HG03045 (cell line): ENCODE results near the gene MSLN.
A peak's percentile ranks its signal among the peaks of the same experiment; 100 is the strongest.

Experiments
- ATAC-seq: cut with Tn5 transposase; IDR thresholded peaks from one replicate; pipeline ENCODE4 v1.9.1; 2021; ENCODE audit warnings: mild to moderate bottlenecking, moderate library complexity; ENCODE audit not compliant: unreplicated experiment

MSLN gene

DNA sequence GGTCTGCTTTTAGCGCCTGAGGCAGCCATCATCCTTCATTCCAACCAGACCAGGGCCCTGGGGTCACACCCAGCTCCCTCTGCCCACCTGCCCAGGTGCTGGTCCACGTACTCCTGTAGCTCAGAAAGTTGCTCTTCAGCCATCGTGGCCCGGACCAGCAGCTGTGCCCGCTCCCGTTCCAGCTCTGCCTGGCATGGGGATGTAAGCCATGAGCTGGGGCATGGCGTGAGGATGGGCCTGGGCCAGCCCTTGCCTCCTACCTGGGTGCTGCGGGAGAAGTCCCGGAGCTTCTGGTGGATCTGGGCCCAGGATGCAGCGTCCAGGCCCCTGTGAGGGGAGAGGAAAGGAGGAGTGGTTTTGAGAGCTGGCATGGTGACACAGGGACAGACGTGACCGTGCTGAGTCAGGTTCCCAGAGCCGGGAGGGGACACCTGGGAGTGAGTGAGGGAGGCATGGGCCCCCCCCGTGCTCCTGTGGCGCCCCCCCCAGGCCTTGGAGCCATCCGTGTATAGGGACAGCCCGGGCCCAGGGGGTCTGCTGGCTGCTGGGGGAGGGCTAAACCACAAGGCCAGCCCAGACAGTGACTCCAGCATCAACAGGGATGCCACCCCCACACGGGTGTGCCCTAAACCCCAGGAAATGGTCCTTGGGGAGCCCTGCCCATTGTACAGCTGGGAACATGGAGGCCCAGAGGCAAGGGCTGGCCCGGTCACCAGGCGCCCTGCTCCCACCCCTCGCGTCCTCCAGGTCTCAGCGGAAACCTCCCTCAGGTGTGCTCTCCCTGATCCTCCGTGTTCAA lies 37.5 kb upstream of the MSLN start:
- no peak for ATAC-seq

GRCh38 chr16:723695-724094 lies 36.8 kb upstream of the MSLN start:
- ATAC-seq = no peak

- ATAC-seq = no peak
Measured at GRCh38 chr16:724188-725040, 36.1 kb upstream of the MSLN start.

- no peak for ATAC-seq
Measured at GRCh38 chr16:725041-725376, 35.5 kb upstream of the MSLN start.

DNA sequence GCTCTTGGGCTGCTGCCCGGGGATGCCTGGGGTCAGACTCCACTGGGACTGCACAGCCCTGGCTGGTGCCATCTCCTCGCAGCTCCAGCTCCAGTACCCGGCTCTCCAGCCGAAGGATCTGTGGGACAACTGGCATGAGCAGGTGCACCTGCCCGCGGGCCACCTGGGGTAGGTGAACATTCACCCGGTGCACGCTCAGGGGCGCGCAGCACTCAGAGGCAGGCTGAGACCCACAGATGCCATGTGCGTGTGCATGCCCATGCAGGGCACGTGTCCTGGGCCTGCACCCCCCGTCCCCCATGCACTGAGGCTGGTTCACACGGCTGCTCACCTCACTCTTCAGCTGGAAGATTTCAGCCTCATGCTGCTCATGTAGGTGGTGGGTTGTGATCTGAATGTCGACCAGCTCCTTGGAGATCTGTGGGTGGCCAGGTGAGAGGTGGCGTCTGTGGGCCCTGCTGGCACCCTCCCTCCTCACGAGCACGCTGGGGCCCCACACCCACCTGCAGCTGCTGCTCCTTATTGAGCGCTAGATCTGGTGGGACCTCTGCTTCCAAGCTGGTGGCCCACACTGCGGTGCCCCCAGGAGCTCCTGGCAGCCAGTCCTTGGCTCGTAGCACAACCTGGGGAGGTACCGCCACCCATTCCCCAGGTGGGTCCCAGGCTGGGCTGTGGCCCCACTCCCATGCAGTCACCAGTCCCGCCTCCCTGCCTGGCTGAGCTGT lies 34.9 kb upstream of the MSLN start:
- ATAC-seq = no peak

DNA sequence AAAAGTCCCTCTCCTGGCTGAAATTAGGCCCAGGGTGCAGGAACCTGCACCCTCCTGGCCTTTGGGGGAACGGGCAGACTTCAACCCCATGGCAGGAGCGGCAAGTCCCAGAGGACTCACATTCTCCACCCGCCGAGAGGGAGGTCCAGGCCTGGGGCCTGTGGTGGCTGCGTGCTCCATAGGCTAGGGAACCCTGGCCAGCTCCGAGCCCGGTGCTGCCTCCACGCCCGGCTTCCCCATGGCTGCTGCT lies 34.4 kb upstream of the MSLN start:
- ATAC-seq = no peak

- peak; percentile 29 for ATAC-seq
Measured at GRCh38 chr16:726438-727290, 33.9 kb upstream of the MSLN start, which contains the start of the genes CCDC78 and HAGHL. Gene CCDC78 (minus strand): TSS chr16:726443. CDS start chr16:726367, 76 bp downstream. Gene HAGHL (plus strand): TSS chr16:727106. CDS start chr16:727510, 404 bp downstream.

GRCh38 chr16:727291-727977 lies 33.1 kb upstream of the MSLN start:
- ATAC-seq = peak; percentile 4

DNA sequence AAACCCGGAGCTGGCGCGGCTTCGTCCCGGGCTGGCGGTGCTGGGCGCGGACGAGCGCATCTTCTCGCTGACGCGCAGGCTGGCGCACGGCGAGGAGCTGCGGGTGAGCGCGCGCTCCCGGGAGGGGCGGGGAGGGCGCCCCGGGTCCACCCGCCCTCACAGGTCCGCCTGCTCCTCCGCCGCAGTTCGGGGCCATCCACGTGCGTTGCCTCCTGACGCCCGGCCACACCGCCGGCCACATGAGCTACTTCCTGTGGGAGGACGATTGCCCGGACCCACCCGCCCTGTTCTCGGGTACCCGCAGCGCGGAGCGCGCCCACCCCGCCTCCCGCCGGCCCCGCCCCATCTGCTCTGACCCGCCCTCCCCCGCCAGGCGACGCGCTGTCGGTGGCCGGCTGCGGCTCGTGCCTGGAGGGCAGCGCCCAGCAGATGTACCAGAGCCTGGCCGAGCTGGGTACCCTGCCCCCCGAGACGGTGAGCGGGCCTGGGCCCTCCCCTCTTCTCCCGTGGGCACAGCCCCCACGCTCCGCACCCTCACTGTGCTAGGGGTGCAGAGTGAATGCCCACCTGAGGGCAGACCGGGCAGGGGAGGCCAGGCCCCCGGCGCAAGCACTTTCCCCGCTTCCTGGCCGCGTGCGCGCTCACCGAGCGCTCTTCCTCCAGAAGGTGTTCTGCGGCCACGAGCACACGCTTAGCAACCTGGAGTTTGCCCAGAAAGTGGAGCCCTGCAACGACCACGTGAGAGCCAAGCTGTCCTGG lies 32.2 kb upstream of the MSLN start:
- ATAC-seq = peak; percentile 21

DNA sequence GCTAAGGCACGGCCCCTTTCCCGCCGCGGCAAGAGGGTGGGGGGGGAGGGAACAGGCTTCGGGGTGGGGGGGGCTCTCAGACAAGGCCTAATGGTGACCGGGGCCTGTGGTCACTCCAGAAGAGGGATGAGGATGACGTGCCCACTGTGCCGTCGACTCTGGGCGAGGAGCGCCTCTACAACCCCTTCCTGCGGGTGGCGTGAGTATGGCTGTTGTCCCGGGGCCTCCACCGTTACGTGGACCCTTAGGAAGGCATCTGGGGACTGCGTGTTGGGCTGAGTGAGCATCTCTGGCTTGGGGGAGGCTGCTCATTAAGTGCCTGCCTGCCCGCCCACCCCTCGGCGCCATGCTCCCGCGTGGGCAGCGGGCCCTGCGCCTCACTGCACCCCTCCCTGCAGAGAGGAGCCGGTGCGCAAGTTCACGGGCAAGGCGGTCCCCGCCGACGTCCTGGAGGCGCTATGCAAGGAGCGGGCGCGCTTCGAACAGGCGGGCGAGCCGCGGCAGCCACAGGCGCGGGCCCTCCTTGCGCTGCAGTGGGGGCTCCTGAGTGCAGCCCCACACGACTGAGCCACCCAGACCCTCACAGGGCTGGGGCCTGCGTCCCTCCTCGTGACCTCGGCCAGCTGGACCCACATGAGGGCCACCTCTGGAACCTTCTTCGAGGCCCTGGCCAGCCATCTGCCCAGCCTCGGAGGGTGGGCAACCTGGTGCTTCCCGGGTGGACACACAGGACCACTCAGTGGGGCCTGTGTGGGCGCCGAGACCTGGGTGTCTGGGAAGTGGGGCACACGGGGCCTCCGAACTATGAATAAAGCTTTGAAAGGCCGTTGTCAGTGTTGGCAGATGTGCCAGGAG lies 31.4 kb upstream of the MSLN start:
- no peak for ATAC-seq

DNA sequence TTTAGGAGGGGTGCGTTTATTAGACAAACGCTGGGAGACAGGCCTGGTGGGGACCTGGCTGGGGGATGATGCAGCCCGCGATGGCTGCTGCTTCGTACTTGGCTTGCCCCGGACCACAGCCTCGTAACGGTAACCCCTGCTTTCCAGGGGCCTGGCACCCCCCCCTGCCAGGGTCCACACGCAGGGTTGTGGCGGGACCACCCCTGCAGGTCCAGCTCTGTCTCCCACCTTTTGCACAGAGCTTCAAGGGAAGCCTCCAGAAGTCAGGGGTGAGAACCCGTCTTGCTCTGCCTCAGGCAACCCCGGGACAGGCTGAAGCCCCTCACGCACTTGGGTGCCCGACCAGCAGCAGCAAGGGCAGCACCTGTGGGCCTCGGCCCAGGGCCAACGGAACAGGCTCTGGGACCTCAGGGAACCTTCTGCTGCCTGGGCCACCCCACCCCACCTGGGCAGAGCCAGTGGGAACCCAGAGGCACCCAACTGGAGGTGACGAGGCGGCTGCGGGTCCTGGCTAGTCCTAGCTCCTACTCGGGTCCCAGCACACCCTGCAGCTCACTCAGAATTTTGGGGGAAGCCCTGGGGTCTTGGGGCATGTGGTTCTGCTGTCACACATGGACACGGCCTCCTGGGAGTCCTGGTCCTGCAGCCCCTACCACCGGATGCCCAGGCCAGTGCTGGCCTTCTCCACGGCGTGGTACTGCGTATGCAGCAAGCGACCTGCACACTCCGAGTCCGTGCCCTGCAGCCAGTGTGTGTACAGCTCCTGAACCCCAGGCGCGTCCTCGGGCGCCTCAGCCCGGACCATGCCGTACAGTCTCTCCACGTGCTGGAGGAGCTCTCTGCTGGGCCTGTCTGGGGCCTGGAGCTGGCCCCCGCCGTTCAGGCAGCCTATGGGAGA lies 30.5 kb upstream of the MSLN start:
- no peak for ATAC-seq

DNA sequence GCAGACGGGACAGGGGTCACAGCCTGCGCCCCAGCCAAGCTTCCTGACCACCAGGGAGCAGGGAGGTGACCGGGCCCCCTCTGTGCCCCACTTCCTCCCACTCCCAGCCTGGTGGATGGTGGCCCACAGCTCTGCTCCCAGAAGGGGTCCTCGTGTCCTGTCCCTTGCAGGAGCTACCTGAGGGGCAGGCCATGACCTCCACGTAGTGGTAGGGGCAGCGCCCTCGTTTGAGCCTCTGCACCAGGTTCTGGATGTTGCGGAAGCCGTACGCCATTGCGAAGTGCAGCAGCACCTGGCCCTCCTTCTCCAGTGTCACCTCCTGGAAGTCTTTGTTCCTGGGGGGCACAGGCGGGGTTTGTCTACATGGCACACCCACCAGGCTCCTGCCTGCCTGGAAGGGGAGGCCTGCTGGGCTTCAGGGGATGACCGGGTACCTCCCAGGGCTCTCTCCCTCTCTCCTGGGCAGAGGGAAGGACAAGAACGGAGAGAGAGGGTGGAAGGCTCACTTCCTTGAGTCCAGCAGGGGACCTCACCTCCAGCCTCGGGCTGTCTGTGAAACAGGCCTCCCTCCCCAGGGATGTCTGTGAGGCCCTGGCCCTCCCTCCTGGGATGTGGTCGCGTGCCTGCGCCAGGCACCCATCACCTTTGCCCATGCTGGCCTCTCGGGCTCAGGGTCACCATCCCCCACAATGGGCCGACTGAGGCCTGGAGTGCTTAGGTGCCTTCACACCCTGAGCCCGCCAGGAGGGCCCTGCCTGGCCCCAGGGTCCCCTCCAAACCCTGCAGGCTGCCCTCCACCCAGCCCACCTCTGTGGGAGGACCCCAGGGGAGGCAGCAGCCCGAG lies 29.6 kb upstream of the MSLN start:
- no peak for ATAC-seq

DNA sequence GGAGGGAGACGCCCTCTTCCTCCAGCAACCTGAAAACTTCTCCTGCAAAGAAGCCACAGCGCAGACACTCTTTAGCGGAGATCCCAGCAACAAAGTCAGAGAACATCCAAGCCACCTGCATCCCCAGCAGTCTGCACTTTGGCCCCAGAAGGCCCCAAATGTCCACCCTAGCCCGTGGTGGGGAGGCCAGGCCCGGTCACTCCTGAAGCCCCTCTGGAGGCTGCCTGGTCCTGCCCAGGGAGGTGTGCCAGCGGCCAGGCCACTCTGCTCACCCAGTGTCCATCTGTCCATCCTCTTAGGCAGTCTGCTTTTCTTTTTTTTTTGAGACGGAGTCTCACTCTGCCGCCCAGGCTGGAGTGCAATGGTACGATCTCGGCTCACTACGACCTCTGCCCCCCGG lies 28.2 kb upstream of the MSLN start:
- ATAC-seq = no peak

- no peak for ATAC-seq
Measured at GRCh38 chr16:732936-733335, 27.6 kb upstream of the MSLN start.

GRCh38 chr16:733382-734207 lies 26.9 kb upstream of the MSLN start:
- no peak for ATAC-seq
